Measurements from ENCODE around the gene OR4D2.

Gene OR4D2

DNA sequence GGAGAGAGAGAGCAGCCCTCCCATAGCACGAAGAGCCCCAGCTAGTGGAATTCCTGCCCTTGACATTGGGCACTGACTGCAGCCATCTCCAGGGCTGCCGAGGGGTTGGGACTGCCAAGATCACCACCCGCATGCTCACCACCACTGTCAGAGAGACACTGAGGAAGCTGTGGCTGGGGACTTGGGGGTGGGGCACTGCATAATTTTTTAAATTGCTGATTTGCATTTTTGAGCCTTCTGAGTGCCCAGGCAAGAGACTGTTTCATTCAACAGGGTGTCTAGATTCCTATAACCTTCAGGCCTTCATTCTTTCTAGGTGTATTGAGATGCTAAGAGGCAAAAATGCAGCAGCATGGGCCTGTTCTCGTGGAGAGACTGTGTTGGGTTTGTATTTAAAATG is 16.7 kb downstream of the OR4D2 start:
- Histone ChIP-seq H3K27ac (ENCODE audit: low read depth, low read length) (no peak overlapping the region), H3K4me1 (ENCODE audit: control insufficient read depth, insufficient read depth, low read length) (no peaks in the 10 kb centered on the region), H3K36me3 (ENCODE audit: control insufficient read depth, insufficient read depth, low read length) (no peaks in the 10 kb centered on the region), H3K9ac (ENCODE audit: low read length) (no peak overlapping the region), H3K4me3 (ENCODE audit: low read length) (no peak overlapping the region), H3K27me3 (ENCODE audit: control insufficient read depth, insufficient read depth, low read length) (no peaks in the 10 kb centered on the region)

DNA sequence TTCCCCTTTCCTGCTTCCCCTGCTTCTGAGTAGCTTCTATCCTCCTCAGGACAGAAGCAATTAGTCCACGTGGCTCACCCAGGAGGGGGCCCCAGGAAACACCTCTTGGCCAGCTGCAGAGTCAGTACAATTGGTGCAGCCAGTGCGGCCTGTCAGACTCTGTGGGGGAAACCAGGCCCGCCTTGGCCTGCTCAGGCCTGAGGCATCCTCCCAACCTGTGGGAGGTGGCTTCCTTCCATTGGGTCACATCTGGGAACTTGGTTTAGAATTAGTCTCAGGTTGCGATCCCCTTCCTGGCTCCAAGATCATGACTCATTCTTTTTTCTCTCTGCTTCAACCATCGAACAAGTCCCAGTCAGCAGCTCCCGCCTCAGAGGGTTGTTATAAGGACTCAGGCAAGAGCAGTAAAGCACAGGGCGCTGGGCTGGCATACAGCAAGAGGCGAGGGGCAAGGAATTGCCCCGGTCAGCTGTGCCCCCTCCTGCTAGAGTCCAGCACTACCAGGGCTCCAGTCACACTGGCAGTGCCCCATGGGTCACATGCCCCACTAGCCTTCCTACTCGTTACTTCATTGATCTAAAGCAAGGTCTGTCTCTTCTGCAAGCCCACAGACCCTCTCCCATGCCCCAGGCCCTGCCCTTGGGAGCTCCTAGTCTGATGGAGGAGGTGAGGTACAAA is 17.7 kb downstream of the OR4D2 start:
- H3K27me3 ChIP-seq (ENCODE audit: control insufficient read depth, insufficient read depth, low read length) = no peaks in the 10 kb centered on the region
- H3K27ac ChIP-seq (ENCODE audit: low read depth, low read length) = no peak overlapping the region
- no peaks in the 10 kb centered on the region for H3K36me3 ChIP-seq (ENCODE audit: control insufficient read depth, insufficient read depth, low read length)
- H3K4me1 ChIP-seq (ENCODE audit: control insufficient read depth, insufficient read depth, low read length) = no peaks in the 10 kb centered on the region
- no peak overlapping the region for H3K9ac ChIP-seq (ENCODE audit: low read length)
- no peak overlapping the region for H3K4me3 ChIP-seq (ENCODE audit: low read length)

- Histone ChIP-seq H3K27me3 (ENCODE audit: control insufficient read depth, insufficient read depth, low read length) (peaks cover 2% of the 10 kb centered on the region), H3K4me1 (ENCODE audit: control insufficient read depth, insufficient read depth, low read length) (no peaks in the 10 kb centered on the region), H3K4me3 (ENCODE audit: low read length) (no peak overlapping the region), H3K27ac (ENCODE audit: low read depth, low read length) (no peak overlapping the region), H3K36me3 (ENCODE audit: control insufficient read depth, insufficient read depth, low read length) (no peaks in the 10 kb centered on the region), H3K9ac (ENCODE audit: low read length) (no peak overlapping the region)
These were observed 18.4 kb downstream of the OR4D2 start for GRCh38 chr17:58184986-58185761.

- Histone ChIP-seq H3K27ac (ENCODE audit: low read depth, low read length) (no peak overlapping the region), H3K9ac (ENCODE audit: low read length) (no peak overlapping the region), H3K4me1 (ENCODE audit: control insufficient read depth, insufficient read depth, low read length) (no peaks in the 10 kb centered on the region), H3K27me3 (ENCODE audit: control insufficient read depth, insufficient read depth, low read length) (peaks cover 2% of the 10 kb centered on the region), H3K36me3 (ENCODE audit: control insufficient read depth, insufficient read depth, low read length) (no peaks in the 10 kb centered on the region), H3K4me3 (ENCODE audit: low read length) (no peak overlapping the region)
These were observed 19.8 kb downstream of the OR4D2 start for GRCh38 chr17:58186591-58186990.

- Histone ChIP-seq H3K9ac (ENCODE audit: low read length) (no peak overlapping the region), H3K4me1 (ENCODE audit: control insufficient read depth, insufficient read depth, low read length) (no peaks in the 10 kb centered on the region), H3K27ac (ENCODE audit: low read depth, low read length) (no peak overlapping the region), H3K4me3 (ENCODE audit: low read length) (no peak overlapping the region), H3K27me3 (ENCODE audit: control insufficient read depth, insufficient read depth, low read length) (peaks cover 2% of the 10 kb centered on the region), H3K36me3 (ENCODE audit: control insufficient read depth, insufficient read depth, low read length) (no peaks in the 10 kb centered on the region)
These were observed 20.3 kb downstream of the OR4D2 start for GRCh38 chr17:58187063-58187462.

DNA sequence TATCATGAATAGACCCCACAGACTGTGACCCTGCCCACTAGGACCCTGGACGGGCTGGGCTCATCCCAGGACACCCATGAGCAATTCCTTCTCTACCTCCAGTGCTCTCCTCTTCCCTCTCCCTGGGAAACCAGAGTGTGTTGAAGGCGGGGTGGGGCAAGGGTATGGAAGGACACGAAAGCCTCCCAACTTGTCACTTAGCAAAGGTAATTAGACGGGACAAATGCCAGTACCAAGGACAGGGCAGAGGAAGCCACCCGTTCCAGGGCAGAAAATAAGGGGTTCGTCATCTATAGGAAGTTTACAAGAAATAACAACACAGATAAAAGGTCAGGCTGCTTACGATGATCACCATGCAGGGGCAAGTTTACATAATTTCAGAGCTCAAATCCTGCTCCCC is 20.9 kb downstream of the OR4D2 start:
- Histone ChIP-seq H3K4me1 (ENCODE audit: control insufficient read depth, insufficient read depth, low read length) (no peaks in the 10 kb centered on the region), H3K9ac (ENCODE audit: low read length) (no peak overlapping the region), H3K27ac (ENCODE audit: low read depth, low read length) (no peak overlapping the region), H3K4me3 (ENCODE audit: low read length) (no peak overlapping the region), H3K27me3 (ENCODE audit: control insufficient read depth, insufficient read depth, low read length) (peaks cover 2% of the 10 kb centered on the region), H3K36me3 (ENCODE audit: control insufficient read depth, insufficient read depth, low read length) (no peaks in the 10 kb centered on the region)

DNA sequence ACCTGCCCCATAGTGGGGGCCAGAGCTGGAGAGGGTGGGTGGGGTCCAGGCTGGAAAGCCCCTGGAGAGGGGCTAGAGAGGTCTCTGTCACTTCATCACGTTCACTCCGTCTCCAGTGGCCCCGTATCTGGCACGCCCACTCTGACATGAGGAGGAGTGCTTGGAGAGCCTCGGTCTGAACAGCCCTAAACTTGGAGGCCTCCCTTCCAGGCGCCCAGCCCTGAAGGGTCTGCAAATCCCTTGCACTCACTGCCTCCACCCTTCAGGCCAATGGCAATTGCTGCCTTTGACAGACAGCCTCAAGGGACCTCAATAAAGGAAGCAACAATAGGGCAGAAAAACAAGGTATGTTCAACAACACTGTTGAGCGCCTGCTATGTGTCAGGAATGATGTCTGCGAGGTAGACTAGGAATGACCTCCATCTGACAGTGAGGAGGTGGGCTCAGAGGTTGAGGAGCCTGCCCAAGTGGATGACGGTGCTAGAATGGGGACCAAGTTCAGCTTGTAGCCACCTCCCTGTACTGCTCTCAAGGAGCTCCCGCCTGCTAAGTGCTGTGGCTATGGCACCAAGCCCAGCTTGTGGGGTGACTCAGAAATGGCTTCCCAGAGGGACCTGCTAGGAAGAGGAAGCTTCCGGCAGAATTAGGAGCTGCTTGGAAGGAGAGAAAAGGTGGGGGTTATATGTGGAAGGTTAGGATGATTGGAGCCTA is 22.8 kb downstream of the OR4D2 start:
- peaks cover 2% of the 10 kb centered on the region for H3K27me3 ChIP-seq (ENCODE audit: control insufficient read depth, insufficient read depth, low read length)

DNA sequence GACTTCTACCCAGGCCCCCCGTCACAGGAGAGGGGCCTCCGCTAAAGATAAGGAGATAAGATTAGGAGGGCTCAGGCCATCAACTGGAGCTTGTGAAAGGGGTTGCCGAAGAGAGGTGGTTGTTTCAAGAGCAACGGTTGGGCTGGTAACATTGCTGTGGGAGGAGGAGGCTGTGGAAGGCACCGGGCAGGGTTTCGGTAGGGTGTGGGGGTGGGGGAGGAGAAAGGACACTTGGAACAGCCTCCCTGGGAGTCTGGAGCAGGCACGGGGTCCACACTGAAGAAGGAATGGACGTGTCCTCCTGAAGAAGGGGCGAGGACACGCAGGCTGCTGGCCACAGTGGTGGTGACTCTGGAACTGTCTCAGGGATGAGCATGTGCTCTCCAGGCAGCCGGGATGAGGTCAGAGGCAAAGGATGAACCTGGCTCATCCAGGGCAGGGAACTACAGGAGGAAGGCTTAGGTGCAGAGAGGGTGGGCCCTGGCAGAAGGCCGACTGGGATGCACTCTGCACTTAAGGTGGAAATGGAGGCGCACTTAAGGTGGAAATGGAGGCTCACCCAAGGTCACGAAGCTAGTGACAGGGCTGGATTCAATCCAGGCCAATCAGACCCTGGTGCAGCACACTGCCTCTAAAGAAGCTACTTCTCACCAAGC is 24.6 kb downstream of the OR4D2 start:
- peaks cover 2% of the 10 kb centered on the region for H3K27me3 ChIP-seq (ENCODE audit: control insufficient read depth, insufficient read depth, low read length)

More for the DNA sequence above, 22.8 kb downstream of the OR4D2 start:
- H3K27ac ChIP-seq (ENCODE audit: low read depth, low read length) = no peak overlapping the region
- H3K36me3 ChIP-seq (ENCODE audit: control insufficient read depth, insufficient read depth, low read length) = no peaks in the 10 kb centered on the region
- H3K4me3 ChIP-seq (ENCODE audit: low read length) = no peak overlapping the region
- no peak overlapping the region for H3K9ac ChIP-seq (ENCODE audit: low read length)
- H3K4me1 ChIP-seq (ENCODE audit: control insufficient read depth, insufficient read depth, low read length) = no peaks in the 10 kb centered on the region

GRCh38 chr17:58192612-58193011 is 25.8 kb downstream of the OR4D2 start, which contains the start of gene EPX:
Gene EPX (plus strand): TSS chr17:58192726. CDS start chr17:58192847, 121 bp downstream.
- Histone ChIP-seq H3K27ac (ENCODE audit: low read depth, low read length) (no peak within 1 kb of the TSS), H3K4me1 (ENCODE audit: control insufficient read depth, insufficient read depth, low read length) (no peaks in the 10 kb centered on the region), H3K4me3 (ENCODE audit: low read length) (no peak within 1 kb of the TSS), H3K36me3 (ENCODE audit: control insufficient read depth, insufficient read depth, low read length) (no peaks in the 10 kb centered on the region), H3K9ac (ENCODE audit: low read length) (no peak within 1 kb of the TSS), H3K27me3 (ENCODE audit: control insufficient read depth, insufficient read depth, low read length) (peaks cover 2% of the 10 kb centered on the region)

More for the DNA sequence above, 24.6 kb downstream of the OR4D2 start:
- Histone ChIP-seq H3K4me3 (ENCODE audit: low read length) (no peak overlapping the region), H3K9ac (ENCODE audit: low read length) (no peak overlapping the region), H3K36me3 (ENCODE audit: control insufficient read depth, insufficient read depth, low read length) (no peaks in the 10 kb centered on the region), H3K4me1 (ENCODE audit: control insufficient read depth, insufficient read depth, low read length) (no peaks in the 10 kb centered on the region), H3K27ac (ENCODE audit: low read depth, low read length) (no peak overlapping the region)

DNA sequence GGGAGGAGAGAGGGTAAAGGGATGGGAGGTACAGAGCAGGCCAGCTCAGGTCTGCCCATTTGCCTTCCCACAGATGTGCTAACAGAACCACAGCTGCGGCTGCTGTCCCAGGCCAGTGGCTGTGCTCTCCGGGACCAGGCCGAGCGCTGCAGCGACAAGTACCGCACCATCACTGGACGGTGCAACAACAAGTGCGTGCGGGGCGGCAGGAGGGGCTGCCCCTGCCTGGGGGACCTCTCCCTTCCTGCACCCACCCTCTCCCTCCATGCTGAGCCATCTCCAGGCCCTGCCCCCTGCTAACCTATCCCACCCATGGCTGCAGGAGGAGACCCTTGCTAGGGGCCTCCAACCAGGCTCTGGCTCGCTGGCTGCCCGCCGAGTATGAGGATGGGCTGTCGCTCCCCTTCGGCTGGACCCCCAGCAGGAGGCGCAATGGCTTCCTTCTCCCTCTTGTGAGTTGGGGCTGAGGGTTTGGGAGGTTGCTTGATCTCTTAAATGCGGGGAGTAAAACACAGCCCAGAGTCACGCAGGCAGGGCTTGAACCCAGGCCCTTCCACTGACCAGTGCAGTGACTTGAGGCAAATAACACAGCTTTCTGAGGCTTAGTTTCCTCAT is 27.0 kb downstream of the OR4D2 start:
- no peak overlapping the region for H3K4me3 ChIP-seq (ENCODE audit: low read length)
- H3K36me3 ChIP-seq (ENCODE audit: control insufficient read depth, insufficient read depth, low read length) = no peaks in the 10 kb centered on the region
- no peaks in the 10 kb centered on the region for H3K4me1 ChIP-seq (ENCODE audit: control insufficient read depth, insufficient read depth, low read length)
- H3K27ac ChIP-seq (ENCODE audit: low read depth, low read length) = no peak overlapping the region
- no peak overlapping the region for H3K9ac ChIP-seq (ENCODE audit: low read length)
- peaks cover 5% of the 10 kb centered on the region for H3K27me3 ChIP-seq (ENCODE audit: control insufficient read depth, insufficient read depth, low read length)

- no peaks in the 10 kb centered on the region for H3K36me3 ChIP-seq (ENCODE audit: control insufficient read depth, insufficient read depth, low read length)
- H3K4me1 ChIP-seq (ENCODE audit: control insufficient read depth, insufficient read depth, low read length) = no peaks in the 10 kb centered on the region
- H3K4me3 ChIP-seq (ENCODE audit: low read length) = no peak overlapping the region
- no peak overlapping the region for H3K27ac ChIP-seq (ENCODE audit: low read depth, low read length)
- H3K9ac ChIP-seq (ENCODE audit: low read length) = no peak overlapping the region
- peaks cover 3% of the 10 kb centered on the region for H3K27me3 ChIP-seq (ENCODE audit: control insufficient read depth, insufficient read depth, low read length)
These were observed 28.8 kb downstream of the OR4D2 start for GRCh38 chr17:58195518-58196123.

Measured in rectal smooth muscle tissue (tissue), 1 donor.